Measurements from ENCODE around the gene CDH18. TPM values are rescaled to one million over a fixed set of nuclear protein-coding genes. Genes with fewer than 3 reads are reported as not detected.

CDH18 gene
- total RNA-seq, 4 donors from 2014 or later: 0.76 to 0.99 TPM; not detected in 2

- TF ChIP-seq POLR2A (IDR thresholded peaks at IDR 0.05) (no peak), CTCF (IDR thresholded peaks at IDR 0.05) (no peak), EP300 (IDR thresholded peaks at IDR 0.05) (no peak), POLR2AphosphoS5 (IDR thresholded peaks at IDR 0.05) (no peak)
- no peaks in the 10 kb centered on the region for H3K9me3 ChIP-seq
- H3K27me3 ChIP-seq: no peaks in the 10 kb centered on the region
- WGBS: 73% methylated on average over 3 of the region's 3 CpGs
- no peaks in the 10 kb centered on the region for H3K4me1 ChIP-seq
- H3K27ac ChIP-seq: no peak overlapping the region
- no peaks in the 10 kb centered on the region for H3K36me3 ChIP-seq
- no peak overlapping the region for H3K4me3 ChIP-seq
- no peak for DNase-seq (ENCODE audit: low spot score in 2 of 2)
These were observed 563.5 kb downstream of the CDH18 start for GRCh38 chr5:19424506-19424905.
